Stimulated activated CD8-positive, alpha-beta memory T cell treated with anti-CD3 and anti-CD28 coated beads, Interleukin-2, amount 100 ng/mL, for 48 hours (primary cell): ENCODE results near the gene CLEC19A.
"Not testable (repeated sequence)": the region's sequence is repeated elsewhere in the genome, so short reads cannot be mapped to it uniquely, and the experiment has no call there.

Experiments
- DNase-seq, 2 donors: peaks; one replicate each; pipeline ENCODE4 v3.0.0-alpha.2; 2020; ENCODE audit warnings: low read depth in 2 of 2

CLEC19A gene

GRCh38 chr16:19286827-19287226 lies 1.3 kb downstream of the CLEC19A start:
- DNase-seq, result no peak

DNA sequence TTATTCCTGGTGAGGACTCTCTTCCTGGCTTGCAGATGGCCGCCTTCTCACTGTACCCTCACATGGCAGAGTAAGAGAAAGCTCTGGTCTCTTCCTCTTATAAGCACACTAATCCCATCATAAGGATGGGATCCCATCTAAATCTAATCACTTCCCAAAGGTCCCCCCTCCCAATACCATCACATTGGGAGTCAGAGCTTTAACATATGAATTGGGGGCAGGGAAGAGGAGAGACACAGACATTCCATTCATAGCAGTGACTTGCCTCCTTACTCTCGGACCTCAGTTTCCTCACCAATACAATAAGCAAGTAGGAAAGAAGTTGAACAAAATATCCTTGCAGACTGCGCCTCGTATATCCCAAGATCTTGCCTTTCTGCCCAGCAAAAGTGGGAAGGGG lies 1.7 kb downstream of the CLEC19A start:
- no peak for DNase-seq

GRCh38 chr16:19288872-19289799 lies 3.6 kb downstream of the CLEC19A start:
- DNase-seq, result no peak

DNA sequence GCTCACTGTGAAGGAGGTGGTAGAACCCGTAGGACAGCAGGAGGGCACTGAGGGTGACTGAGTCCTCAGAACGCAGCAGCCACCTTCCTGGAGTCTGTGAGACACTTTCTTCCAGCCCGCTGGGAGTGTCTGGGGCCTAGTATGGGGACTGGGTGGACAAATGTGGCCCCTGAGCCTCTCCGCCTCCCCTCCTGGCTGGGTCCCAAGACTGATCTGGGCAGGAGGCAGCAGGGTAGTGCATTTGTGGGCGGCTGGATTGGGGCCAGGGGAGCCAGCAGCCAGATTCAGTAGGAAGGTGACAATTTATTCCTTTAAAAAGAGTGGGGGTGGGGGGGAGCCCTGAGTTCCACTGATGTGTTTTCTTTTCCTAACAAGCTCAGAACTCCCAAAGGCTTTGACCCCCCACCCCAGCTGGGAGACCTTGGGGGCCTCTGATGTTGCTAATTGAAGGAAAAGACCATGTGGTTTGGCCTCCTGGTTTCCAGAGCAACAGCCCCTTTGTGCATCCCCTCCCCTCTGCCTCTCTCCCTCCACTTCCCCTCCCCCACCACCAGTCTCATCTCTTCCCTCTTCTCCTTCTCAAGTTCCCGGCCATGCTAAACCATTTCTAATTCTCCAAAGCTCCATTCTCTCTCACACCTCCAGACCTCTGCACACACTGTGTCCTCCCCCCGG lies 4.4 kb downstream of the CLEC19A start:
- DNase-seq, result no peak

DNA sequence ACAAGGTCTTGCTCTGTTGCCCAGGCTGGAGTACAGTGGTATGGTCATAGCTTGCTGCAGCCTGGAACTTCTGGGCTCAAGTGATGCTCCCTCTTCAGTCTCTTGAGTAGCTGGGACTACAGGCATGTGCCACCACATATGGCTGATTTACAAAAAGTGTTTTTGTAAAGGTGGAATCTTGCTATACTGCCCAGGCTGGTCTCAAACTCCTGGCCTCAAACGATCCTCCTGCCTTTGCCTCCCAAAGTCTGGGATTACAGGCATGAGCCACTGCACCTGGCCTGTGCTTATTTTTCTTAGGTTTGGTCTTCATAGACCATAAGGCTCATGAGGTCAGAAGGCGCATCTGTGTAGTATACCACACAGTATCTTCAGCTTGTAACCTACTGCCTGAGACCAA lies 5.3 kb downstream of the CLEC19A start:
- no peak for DNase-seq

- no peak for DNase-seq
Observed at GRCh38 chr16:19291475-19291874, 5.9 kb downstream of the CLEC19A start.

- no peak for DNase-seq
Observed at GRCh38 chr16:19292186-19292585, 6.7 kb downstream of the CLEC19A start.

DNA sequence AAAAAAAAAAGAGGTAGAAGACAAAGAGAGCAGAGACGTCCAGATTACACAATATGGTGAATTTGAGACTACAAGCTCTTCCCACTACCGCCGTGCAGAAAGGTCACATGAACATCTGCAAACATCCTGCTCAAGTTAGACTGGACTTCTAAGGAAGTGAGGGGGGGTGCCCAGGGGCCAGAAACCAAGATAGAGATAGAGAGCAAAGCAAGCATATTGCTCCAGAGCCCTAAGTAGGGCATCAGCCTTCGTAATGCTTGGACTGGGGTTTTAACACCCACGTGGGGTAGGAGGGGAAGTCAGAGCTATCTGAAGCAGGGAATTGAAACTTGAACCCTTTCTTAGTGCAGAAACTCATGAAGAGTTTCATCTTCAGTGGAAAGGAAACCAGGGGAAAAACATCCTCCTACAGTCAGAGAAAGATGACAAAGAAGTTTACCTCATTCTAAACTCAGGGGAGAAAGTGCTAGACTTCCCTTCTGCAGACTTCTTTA lies 8.7 kb downstream of the CLEC19A start:
- DNase-seq, result peak in 1 of 2 donors; percentile 26

DNA sequence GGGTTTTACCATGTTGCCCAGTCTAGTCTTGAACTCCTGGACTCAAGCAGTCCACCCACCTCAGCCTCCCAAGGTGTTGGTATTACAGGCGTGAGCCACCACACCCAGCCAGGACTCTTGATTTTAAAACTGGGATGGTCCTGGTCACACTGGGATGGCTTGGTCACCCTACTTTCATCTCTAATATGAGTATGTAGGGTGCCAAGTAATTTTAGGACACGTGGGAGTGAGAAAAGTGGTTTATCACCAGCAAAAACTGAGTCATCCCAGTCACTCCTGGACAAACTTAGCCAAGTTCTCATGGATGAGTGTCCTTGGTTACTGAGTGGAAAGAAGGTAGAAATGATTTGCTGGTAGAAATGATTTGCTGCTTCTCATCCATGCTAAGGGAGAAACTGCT lies 9.9 kb downstream of the CLEC19A start:
- DNase-seq, result no peak

DNA sequence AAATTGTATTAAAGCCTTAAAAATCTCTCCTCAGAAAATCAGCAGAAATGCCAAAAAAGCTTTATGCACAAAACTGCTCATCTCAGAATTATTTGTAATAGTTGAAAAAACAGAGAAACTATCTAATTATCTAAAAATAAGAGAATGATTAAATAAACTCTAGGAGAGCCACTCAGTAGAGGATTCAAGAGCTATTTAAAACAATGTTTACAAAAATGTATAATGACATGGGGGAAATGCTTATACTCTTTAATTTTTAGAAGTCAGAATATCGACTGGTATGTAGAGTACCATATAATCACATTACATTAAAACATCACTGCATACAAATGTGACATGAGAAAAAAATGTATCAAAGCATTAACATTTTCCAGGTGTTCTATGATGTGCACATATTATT lies 11.9 kb downstream of the CLEC19A start:
- DNase-seq, result no peak

DNA sequence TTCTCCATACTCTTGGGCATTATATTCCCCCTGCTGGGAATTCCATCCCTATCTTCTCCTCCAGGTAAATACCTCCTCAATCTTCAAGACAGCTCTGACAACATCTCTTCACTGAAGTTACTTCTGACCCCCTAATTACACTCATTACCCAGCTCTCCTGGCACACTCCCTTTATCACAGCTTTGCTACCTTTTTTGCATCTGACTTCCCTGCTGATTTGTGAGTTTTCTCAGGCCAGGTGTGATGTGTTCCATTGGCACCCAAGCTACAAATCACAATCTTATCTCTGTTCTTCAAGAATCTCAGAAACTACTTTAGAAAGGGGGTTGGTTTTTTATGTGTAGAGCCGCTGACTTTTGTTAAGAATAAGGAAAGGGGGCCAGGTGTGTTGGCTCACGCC lies 14.0 kb downstream of the CLEC19A start:
- DNase-seq, result no peak

- no peak for DNase-seq
Observed at GRCh38 chr16:19301931-19302330, 16.4 kb downstream of the CLEC19A start.

- DNase-seq, result no peak
Observed at GRCh38 chr16:19304750-19305149, 19.2 kb downstream of the CLEC19A start.

DNA sequence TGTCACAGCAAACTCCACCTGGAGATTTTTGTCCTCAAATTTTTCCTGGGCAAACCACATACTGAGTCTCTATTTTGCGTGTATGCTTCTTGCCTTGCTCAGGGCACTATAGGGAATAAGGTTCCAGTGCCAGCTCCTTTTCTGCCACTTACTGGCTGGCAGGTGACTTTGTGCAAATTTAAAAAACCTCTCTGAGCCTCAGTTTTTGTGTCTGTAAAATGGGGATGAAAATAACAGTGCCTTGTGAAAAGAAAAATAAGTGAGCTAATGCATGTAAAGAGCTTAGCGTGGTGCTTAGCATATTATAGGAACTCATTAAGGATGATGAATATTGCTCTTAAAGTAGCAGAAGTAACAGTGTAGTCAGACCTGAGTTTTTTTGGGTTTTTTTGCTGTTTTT lies 19.9 kb downstream of the CLEC19A start:
- DNase-seq, result no peak

- DNase-seq, result no peak
Observed at GRCh38 chr16:19307587-19308241, 22.2 kb downstream of the CLEC19A start.

- no peak for DNase-seq
Observed at GRCh38 chr16:19308392-19308791, 22.9 kb downstream of the CLEC19A start.

DNA sequence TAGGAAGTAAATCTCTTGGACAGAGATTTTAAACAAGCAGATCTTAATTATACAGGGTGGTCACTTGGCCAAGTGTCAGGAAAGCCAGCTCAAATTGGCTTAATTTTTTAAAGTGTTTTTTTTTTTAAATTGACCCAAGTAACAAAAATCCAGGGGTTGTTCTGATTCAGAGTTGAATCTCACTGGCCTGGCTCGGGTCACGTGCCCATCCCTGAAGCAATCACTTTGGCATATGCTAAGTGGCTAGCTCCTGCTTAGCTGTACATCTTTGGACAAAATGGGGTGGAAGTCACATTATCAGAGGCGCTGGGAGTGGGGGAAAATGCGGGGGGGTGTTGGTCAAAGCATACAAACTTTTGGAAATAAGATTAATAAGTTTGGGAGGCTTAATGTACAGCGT lies 23.6 kb downstream of the CLEC19A start:
- no peak for DNase-seq

- DNase-seq, result no peak
Observed at GRCh38 chr16:19314718-19315425, 29.3 kb downstream of the CLEC19A start.

- DNase-seq, result no peak
Observed at GRCh38 chr16:19315889-19316433, 30.4 kb downstream of the CLEC19A start.

DNA sequence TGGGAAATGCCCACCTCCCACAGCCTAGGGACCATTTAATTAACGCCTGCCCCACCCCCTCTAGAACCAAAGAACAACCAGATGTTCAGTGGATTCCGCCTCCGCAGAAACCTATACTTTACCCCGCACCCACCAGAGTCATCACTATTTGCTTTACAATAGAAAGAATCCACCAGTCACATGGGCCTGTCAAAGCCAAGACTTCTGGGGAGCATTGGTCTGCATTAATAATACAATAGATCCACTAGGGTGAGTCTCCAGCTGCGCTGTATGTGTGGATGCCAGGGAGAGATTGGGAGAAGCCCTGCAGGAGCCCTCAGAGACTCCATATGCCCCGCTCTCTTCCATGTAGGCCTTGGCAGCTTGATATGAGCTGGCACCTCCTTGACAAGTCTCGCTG lies 31.3 kb downstream of the CLEC19A start:
- no peak for DNase-seq

DNA sequence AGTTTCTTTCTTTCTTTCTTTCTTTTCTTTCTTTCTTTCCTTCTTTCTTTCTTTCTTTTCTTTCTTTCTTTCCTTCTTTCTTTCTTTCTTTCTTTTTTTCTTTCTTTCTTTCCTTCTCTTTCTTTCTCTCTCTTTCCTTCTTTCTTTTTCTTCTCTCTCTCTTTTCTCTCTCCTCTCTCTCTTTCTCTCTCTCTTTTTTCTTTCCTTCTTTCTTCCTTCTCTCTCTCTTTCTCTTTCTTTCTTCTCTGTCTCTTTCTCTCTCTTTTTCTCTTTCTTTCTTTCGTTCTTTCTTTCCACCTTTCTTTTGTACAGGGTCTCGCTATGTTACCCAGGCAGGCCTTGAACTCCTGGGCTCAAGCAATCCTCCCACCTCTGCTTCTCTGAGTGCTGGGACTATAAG lies 35.7 kb downstream of the CLEC19A start:
- not testable (repeated sequence) for DNase-seq

- DNase-seq, result no peak
Observed at GRCh38 chr16:19323596-19323995, 38.1 kb downstream of the CLEC19A start.
